ENCODE data around the gene MAN1C1. TPM values are rescaled to one million over a fixed set of nuclear protein-coding genes. Genes with fewer than 3 reads are reported as not detected.
A peak's percentile ranks its signal among the peaks of the same experiment; 100 is the strongest.

The MAN1C1 gene
- total and polyA plus RNA-seq, 9 of the 15 experiments (the other 6 are each of a cell fraction or from before 2014, with no cell fraction given) = 0.04 to 0.44 (median 0.10) TPM; not detected in 3

DNA sequence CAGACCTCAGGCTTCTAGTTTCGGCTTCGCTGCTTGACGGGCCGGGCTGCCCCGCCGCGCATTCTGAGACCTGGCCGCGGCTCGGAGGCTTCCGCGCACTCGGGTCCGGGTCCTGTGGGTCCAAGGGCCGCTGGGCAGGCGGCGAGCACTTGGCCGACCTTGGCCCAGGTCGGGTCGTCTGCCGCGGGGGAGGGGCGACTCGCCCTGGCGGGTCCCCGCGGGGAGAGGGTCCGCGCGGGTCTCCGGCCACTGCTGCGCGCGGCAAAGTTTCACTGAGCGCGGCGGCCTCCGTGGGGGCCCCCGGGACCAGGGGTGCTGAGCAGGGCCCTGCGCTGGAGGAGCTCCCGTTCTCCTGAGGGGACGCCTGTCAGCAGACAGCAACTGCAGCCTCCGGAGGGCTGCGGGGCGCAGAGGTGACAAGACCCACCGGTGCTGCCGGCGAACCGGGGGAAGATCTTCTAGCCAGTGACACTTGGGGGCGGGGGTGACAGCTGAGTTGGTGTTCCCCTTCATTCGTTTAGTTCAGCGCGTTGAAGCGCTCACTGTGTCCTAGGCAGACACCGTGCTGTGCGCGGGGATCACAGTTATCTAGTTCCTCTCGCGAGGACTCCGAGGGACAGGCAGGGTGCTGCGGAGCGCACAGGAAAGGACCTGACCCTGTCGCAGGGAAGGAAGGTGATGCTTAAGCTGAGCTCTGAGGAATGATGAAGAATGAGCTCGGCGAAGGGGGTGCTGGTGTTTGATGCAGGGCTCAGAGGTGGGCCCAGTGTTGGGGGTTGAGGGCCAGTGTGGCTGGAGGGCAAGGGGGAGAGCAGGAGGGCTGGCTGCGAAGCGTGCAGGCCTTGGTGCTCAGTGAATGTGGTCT, 203.9 kb downstream of the MAN1C1 start (continued):
- TF ChIP-seq, protein P1, sequence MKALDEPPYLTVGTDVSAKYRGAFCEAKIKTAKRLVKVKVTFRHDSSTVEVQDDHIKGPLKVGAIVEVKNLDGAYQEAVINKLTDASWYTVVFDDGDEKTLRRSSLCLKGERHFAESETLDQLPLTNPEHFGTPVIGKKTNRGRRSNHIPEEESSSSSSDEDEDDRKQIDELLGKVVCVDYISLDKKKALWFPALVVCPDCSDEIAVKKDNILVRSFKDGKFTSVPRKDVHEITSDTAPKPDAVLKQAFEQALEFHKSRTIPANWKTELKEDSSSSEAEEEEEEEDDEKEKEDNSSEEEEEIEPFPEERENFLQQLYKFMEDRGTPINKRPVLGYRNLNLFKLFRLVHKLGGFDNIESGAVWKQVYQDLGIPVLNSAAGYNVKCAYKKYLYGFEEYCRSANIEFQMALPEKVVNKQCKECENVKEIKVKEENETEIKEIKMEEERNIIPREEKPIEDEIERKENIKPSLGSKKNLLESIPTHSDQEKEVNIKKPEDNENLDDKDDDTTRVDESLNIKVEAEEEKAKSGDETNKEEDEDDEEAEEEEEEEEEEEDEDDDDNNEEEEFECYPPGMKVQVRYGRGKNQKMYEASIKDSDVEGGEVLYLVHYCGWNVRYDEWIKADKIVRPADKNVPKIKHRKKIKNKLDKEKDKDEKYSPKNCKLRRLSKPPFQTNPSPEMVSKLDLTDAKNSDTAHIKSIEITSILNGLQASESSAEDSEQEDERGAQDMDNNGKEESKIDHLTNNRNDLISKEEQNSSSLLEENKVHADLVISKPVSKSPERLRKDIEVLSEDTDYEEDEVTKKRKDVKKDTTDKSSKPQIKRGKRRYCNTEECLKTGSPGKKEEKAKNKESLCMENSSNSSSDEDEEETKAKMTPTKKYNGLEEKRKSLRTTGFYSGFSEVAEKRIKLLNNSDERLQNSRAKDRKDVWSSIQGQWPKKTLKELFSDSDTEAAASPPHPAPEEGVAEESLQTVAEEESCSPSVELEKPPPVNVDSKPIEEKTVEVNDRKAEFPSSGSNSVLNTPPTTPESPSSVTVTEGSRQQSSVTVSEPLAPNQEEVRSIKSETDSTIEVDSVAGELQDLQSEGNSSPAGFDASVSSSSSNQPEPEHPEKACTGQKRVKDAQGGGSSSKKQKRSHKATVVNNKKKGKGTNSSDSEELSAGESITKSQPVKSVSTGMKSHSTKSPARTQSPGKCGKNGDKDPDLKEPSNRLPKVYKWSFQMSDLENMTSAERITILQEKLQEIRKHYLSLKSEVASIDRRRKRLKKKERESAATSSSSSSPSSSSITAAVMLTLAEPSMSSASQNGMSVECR (CRISPR knock-in tag; IDR thresholded peaks at IDR 0.05) = peak; percentile 82
- TF ChIP-seq BHLHE40 (IDR thresholded peaks at IDR 0.05; ENCODE audit: low read length) (no peak), ZBTB43 (CRISPR knock-in tag; IDR thresholded peaks at IDR 0.05) (0 out of 2 replicates have a peak, but pooled peaks have one; percentile 69), CHD4 (IDR thresholded peaks at IDR 0.05; ENCODE audit: insufficient read depth, insufficient replicate concordance, low read depth, low read length, poor library complexity, severe bottlenecking) (peak; percentile 22), CBFB (CRISPR knock-in tag; IDR thresholded peaks at IDR 0.05) (peak; percentile 66), NCOA1 (IDR thresholded peaks at IDR 0.05; ENCODE audit: low read depth) (no peak), NR0B1 (IDR thresholded peaks at IDR 0.05; ENCODE audit: partially characterized antibody) (no peak), NFRKB (IDR thresholded peaks at IDR 0.05; ENCODE audit: low read depth) (peak; percentile 14; the same call in 1 of the 2 replicates), TCF15 (CRISPR knock-in tag; IDR thresholded peaks at IDR 0.05) (no peak), CBX1 (IDR thresholded peaks at IDR 0.05; ENCODE audit: low read depth) (no peak; the same call in 1 of the 2 replicates), CHD2 (IDR thresholded peaks at IDR 0.05; ENCODE audit: low read depth, low read length) (peak; percentile 91), SLC30A9 (CRISPR knock-in tag; IDR thresholded peaks at IDR 0.05) (no peak), MCM3 (IDR thresholded peaks at IDR 0.05) (no peak), SP2 (IDR thresholded peaks at IDR 0.05; ENCODE audit: extremely low read depth, low read depth, low read length, poor library complexity, severe bottlenecking) (no peak), RBM25 (IDR thresholded peaks at IDR 0.05; ENCODE audit: low read depth, low read length, severe bottlenecking) (no peak), RNF2 (IDR thresholded peaks at IDR 0.05) (no peak), EP400 (IDR thresholded peaks at IDR 0.05) (no peak), ZBTB12 (CRISPR knock-in tag; IDR thresholded peaks at IDR 0.05) (no peak)
